HCT116 (cell line): ENCODE results near the gene ABHD12B. TPM values are rescaled to one million over a fixed set of nuclear protein-coding genes. Genes with fewer than 3 reads are reported as not detected.
A peak's percentile ranks its signal among the peaks of the same experiment; 100 is the strongest.

ENCODE experiments used
- ATAC-seq: fragments of 200-7000 bp; cut with Tn5 transposase; 2 replicates; pipeline ENCODE4 v1.9.1; 2020; ENCODE audit warnings: mild to moderate bottlenecking, moderate library complexity
- BruUV-seq: library from RNA; stranded (reverse); fragments of 400-500 nt; replicated peaks from 2 replicates; lab custom pipeline; 2021; lab: Mats Ljungman, UMichigan
- CTCF ChIA-PET: fragments of 300-600 bp; sonication (Branson Sonifier 250); formaldehyde crosslinking; loops from one replicate; lab custom pipeline; 2021; ENCODE audit warnings: antibody characterized with exemption; lab: Charles Lee
- POLR2A ChIA-PET: fragments of 300-600, 350-600 bp; sonication (Branson Sonifier 250); formaldehyde crosslinking; loops from one replicate; lab custom pipeline; 2021; ENCODE audit warnings: antibody characterized with exemption; lab: Charles Lee
- RAD21 ChIA-PET, 2 experiments: fragments of 300-600 bp; sonication (Branson Sonifier 250); formaldehyde crosslinking; loops; one replicate each; lab custom pipeline; 2023; ENCODE audit warnings: low total read pairs in 2 of 2; ENCODE audit not compliant: uncharacterized antibody in 2 of 2, unreplicated experiment in 2 of 2, low non-redundant PET in 1 of 2; lab: Charles Lee
- DNase-seq: peaks from one replicate; pipeline ENCODE4 v3.0.0-alpha.2; 2010; ENCODE audit warnings: low read depth, low spot score
- H2AFZ ChIP-seq: fragments of 200-600 bp; shearing (Covaris generic), sonication (generic); 2 replicates; pipeline ENCODE4 v1.6.1; 2017; ENCODE audit warnings: low read depth, mixed run types, mixed read lengths, antibody characterized with exemption, low read length; ENCODE audit not compliant: poor library complexity, severe bottlenecking
- H3K27ac ChIP-seq: 2 replicates; pipeline ENCODE4 v1.5.1; 2012; ENCODE audit warnings: low read depth, low read length
- H3K27me3 ChIP-seq: fragments of 200-600 bp; sonication (generic); 2 replicates; pipeline ENCODE4 v1.6.1; 2016; ENCODE audit warnings: mixed run types, low read length, mixed read lengths; ENCODE audit not compliant: insufficient read depth
- H3K36me3 ChIP-seq, 2 experiments: fragments of 200-500 bp in 1 of 2; fragments of 200-600 bp in 1 of 2; sonication (Bioruptor generic) in 1 of 2; sonication (generic) in 1 of 2; 2 replicates each; pipeline versions ENCODE4 v1.5.1 to v1.6.1; 2014 to 2016; ENCODE audit warnings: low read length in 2 of 2, inconsistent platforms in 1 of 2, mixed read lengths in 1 of 2, mixed run types in 1 of 2; ENCODE audit not compliant: insufficient read depth in 2 of 2, control insufficient read depth in 1 of 2
- H3K4me1 ChIP-seq, 2 experiments: fragments of 200-600 bp in 1 of 2; sonication (generic) in 1 of 2; 2 replicates each; pipeline versions ENCODE4 v1.5.1 to v1.6.1; 2012 to 2017; ENCODE audit warnings: low read length in 2 of 2, inconsistent platforms in 1 of 2, mild to moderate bottlenecking in 1 of 2, mixed read lengths in 1 of 2, mixed run types in 1 of 2, moderate library complexity in 1 of 2; ENCODE audit not compliant: insufficient read depth in 2 of 2, control insufficient read depth in 1 of 2
- H3K4me2 ChIP-seq: fragments of 200-600 bp; sonication (generic); 2 replicates; pipeline ENCODE4 v1.6.1; 2017; ENCODE audit warnings: mixed run types, low read length, mixed read lengths
- H3K4me3 ChIP-seq, 2 experiments: fragments of 200-600 bp in 1 of 2; sonication (generic) in 1 of 2; replicated peaks in 1 of 2; 2 replicates each; pipeline ENCODE4 v1.5.1; 2011 to 2016; ENCODE audit warnings: low read length in 2 of 2, control low read depth in 1 of 2, low read depth in 1 of 2, mild to moderate bottlenecking in 1 of 2, mixed read lengths in 1 of 2, mixed run types in 1 of 2
- H3K79me2 ChIP-seq: fragments of 200-600 bp; sonication (generic); 2 replicates; pipeline ENCODE4 v1.6.1; 2017; ENCODE audit warnings: mild to moderate bottlenecking, mixed run types, low read length, moderate library complexity, mixed read lengths; ENCODE audit not compliant: insufficient read depth
- H3K9ac ChIP-seq: fragments of 200-600 bp; sonication (generic); 2 replicates; pipeline ENCODE4 v1.6.1; 2016; ENCODE audit warnings: low read length, mixed read lengths
- H3K9me2 ChIP-seq: fragments of 200-600 bp; sonication (generic), shearing (Covaris generic); 2 replicates; pipeline ENCODE4 v1.6.1; 2017; ENCODE audit warnings: mixed run types, mild to moderate bottlenecking, moderate library complexity; ENCODE audit not compliant: insufficient read depth
- H3K9me3 ChIP-seq, 2 experiments: fragments of 200-500 bp in 1 of 2; fragments of 200-600 bp in 1 of 2; sonication (Bioruptor generic) in 1 of 2; sonication (generic) in 1 of 2; 2 replicates each; pipeline ENCODE4 v1.6.1; 2014 to 2017; ENCODE audit warnings: low read length in 2 of 2, mixed read lengths in 2 of 2, inconsistent platforms in 1 of 2, low read depth in 1 of 2, mild to moderate bottlenecking in 1 of 2, mixed run types in 1 of 2, moderate library complexity in 1 of 2; ENCODE audit not compliant: control insufficient read depth in 1 of 2, insufficient read depth in 1 of 2
- H4K20me1 ChIP-seq: fragments of 200-600 bp; sonication (generic), shearing (Covaris generic); 2 replicates; pipeline ENCODE4 v1.6.1; 2017; ENCODE audit warnings: mixed run types, mild to moderate bottlenecking, moderate library complexity; ENCODE audit not compliant: insufficient read depth
- CTCF ChIP-seq, 3 experiments: fragments of 200-600 bp in 1 of 3; sonication (generic) in 1 of 3; IDR thresholded peaks in 2 of 3; conservative IDR thresholded peaks in 1 of 3; 2 replicates each; pipeline ENCODE4 v1.5.1; 2012 to 2017; ENCODE audit warnings: low read depth in 2 of 3, low read length in 2 of 3, antibody characterized with exemption in 1 of 3, borderline replicate concordance in 1 of 3, control low read depth in 1 of 3, mild to moderate bottlenecking in 1 of 3, mixed read lengths in 1 of 3, mixed run types in 1 of 3, moderate library complexity in 1 of 3; ENCODE audit not compliant: insufficient read depth in 1 of 3
- FOSL1 ChIP-seq: IDR thresholded peaks from 2 replicates; pipeline ENCODE4 v1.6.1; 2012; ENCODE audit warnings: low read depth
- RAD21 ChIP-seq: IDR thresholded peaks from 2 replicates; pipeline ENCODE4 v1.6.1; 2012; ENCODE audit warnings: low read depth, mild to moderate bottlenecking
- SIN3A ChIP-seq: IDR thresholded peaks from 2 replicates; pipeline ENCODE4 v1.6.1; 2012; ENCODE audit warnings: low read depth
- SP1 ChIP-seq: IDR thresholded peaks from 2 replicates; pipeline ENCODE4 v1.6.1; 2012; ENCODE audit warnings: low read depth
- ZFX ChIP-seq: fragments of 450-650 bp; IDR thresholded peaks from 2 replicates; pipeline ENCODE4 v1.6.1; 2017
- intact Hi-C: fragments of 100-400 bp; cut with micrococcal nuclease; formaldehyde crosslinking; loops from 2 replicates; pipeline ENCODE4 v1.10.0; 2022
- total RNA-seq: library from RNA; stranded (reverse); gene quantifications from one replicate; pipeline ENCODE4 v1.2.1, GENCODE V29; 2021; ENCODE audit not compliant: unreplicated experiment

Gene ABHD12B
- total RNA-seq, 1 experiment from 2014 or later = 0.74 TPM

DNA sequence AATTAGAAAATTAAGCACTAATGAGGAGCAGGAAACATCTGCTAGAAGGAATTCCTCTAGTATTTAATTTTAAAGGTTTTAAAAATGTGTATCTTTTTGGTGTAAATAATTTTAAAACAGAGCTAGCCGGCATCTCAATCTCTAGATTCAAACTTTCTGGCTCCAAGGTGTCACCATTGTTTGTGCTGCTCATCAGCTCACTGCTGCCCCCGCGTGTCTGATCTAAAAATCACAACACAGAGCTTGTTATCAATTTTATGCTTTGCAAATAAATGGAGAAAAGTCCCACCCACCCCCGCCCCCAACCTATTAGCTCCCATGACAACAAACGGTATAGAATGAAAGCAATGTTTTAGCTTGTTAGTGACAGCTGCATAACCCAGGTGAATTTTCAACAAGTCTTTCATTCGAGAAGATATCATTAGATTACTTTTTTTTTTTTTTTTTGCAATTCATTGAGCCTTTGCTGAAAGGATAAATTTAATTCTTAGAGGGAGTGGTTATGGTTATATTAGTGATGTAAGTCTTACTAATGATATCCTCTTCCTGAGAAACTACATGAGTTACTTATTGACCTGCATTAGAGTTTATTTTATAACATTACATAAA, 11.3 kb upstream of the ABHD12B start:
- POLR2A ChIA-PET = interaction anchor here (3.0 kb wide), 1 partner anchor 15 kb away, joined by 11 read pairs; no protein-coding TSS in a partner anchor
- Histone ChIP-seq H3K4me3 (peak overlapping the region; percentile 32 to 51), H4K20me1 (no peaks in the 10 kb centered on the region), H3K9me3 (no peaks in the 10 kb centered on the region), H3K27ac (no peak overlapping the region), H3K36me3 (no peaks in the 10 kb centered on the region), H3K4me1 (peaks cover 7 to 12% of the 10 kb centered on the region in 2 experiments), H2AFZ (peak overlapping the region; percentile 57), H3K27me3 (peaks cover 5% of the 10 kb centered on the region; the same call in 1 of the 2 replicates), H3K9me2 (no peaks in the 10 kb centered on the region), H3K9ac (peak overlapping the region; percentile 31; the same call in 1 of the 2 replicates), H3K79me2 (no peaks in the 10 kb centered on the region), H3K4me2 (peak overlapping the region; percentile 83)
- intact Hi-C loops = loop anchor here (1.0 to 2.0 kb wide), 2 partner anchors 260 to 318 kb away; no protein-coding TSS in a partner anchor
- ATAC-seq (peak; percentile 73), DNase-seq (peak; percentile 71)
- CTCF ChIA-PET = interaction anchor here (0.5 to 2.2 kb wide), 32 partner anchors 8 to 1142 kb away, joined by 3 to 27 read pairs (median 4); partner anchors contain the start of genes ATL1 and NIN
- BruUV-seq = no TSS peak
- RAD21 ChIA-PET = interaction anchor here (0.6 to 1.1 kb wide), 4 partner anchors 87 to 260 kb away, joined by 3 to 4 read pairs (median 4); no protein-coding TSS in a partner anchor
- peak; percentile 55 to 68 (median 58); a peak in 5 of 6 replicates for TF ChIP-seq CTCF (IDR thresholded peaks at IDR 0.05 in 2 of 3, conservative IDR thresholded peaks at IDR 0.05 in 1 of 3; ENCODE audit: borderline replicate concordance in 1 of 3, insufficient read depth in 1 of 3, low read depth in 2 of 3, low read length in 2 of 3)
- TF ChIP-seq ZFX = no peak
- no peak for TF ChIP-seq FOSL1
- no peak for TF ChIP-seq SIN3A
- peak; percentile 67 for TF ChIP-seq RAD21
- no peak for TF ChIP-seq SP1
